ENCODE data around the gene NAALADL2.

Gene NAALADL2

GRCh38 chr3:174859114-174859735 is at the start of gene NAALADL2:
NAALADL2 (plus strand) TSS chr3:174859334.
- no peak for FAIRE-seq
- no peak for DNase-seq (ENCODE audit: extremely low spot score, insufficient read length, low read depth)

- DNase-seq (ENCODE audit: extremely low spot score, insufficient read length, low read depth) = no peak
These were observed 48.9 kb upstream of the NAALADL2 start for GRCh38 chr3:174810254-174810653.

DNA sequence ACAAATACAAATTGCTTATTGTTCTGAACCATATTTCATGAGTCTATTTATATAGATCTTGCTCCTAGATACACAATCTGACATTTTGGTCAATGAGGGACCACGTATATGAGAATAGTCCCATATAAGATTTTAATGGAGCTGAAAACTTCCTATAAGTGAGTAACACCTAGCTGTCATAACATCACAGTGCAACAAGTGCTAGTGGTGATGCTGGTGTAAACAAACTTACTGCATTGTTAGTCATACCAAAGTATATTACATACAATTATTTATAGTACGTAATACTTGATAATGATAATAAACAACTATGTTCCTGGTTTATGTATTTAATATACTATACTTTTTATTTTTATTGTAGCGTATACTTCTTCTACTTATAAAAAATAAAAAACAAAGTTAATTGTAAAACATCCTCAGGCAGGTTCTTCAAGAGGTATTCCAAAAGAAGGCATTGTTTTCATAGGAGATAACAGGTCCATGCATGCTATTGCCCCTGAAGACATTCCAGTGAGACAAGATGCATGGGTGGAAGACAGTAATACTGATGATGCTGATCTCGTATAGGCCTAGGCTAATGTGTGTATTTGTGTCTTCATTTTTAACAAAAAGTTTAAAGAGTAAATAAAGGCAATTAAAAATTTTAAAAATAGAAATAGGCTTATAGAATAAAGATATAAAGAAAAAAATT is 46.8 kb upstream of the NAALADL2 start:
- no peak for DNase-seq (ENCODE audit: extremely low spot score, insufficient read length, low read depth)
- no peak for FAIRE-seq

More at GRCh38 chr3:174810254-174810653, 48.9 kb upstream of the NAALADL2 start:
- no peak for FAIRE-seq

- FAIRE-seq (no peak), DNase-seq (ENCODE audit: extremely low spot score, insufficient read length, low read depth) (no peak)
These were observed 43.4 kb upstream of the NAALADL2 start for GRCh38 chr3:174815750-174816149.

DNA sequence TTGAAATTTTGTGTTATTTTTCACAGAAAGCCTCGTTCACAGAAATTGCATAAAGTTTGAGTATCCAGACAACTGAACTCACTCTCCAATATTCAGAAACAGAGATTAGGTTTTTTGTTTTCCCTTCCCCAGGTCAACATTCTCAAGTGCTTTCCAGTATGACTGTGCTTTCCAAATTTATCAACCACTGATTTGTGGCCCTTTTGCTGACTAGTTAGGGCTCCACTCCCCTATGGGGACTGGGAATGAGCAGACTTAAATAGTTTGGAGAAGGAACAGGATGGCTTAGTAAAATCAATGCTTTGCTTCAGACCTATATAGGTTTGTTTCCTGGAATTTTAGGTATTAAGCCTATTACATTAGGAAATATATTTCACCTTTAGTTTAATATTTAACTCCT is 38.2 kb upstream of the NAALADL2 start:
- no peak for FAIRE-seq

DNA sequence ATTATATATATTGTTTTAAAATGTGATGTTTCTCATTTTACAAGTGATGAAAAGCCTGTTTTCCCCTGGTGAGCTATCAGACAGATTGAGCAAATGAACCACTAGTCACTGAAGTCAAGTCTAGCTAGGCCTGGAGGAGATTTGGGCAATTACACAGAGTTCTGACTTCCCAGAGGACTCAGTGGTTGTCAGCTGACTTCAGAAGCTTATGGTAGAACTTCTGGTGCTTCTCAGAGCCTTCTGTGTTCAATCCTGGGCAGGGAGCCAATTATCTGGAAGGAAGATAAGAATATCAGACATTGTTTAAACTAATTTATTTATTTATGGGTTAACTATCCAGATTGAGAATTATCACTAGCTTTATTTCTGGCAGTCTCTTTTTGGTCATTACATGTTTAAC is 37.7 kb upstream of the NAALADL2 start:
- no peak for FAIRE-seq

More for the DNA sequence above, 38.2 kb upstream of the NAALADL2 start:
- DNase-seq (ENCODE audit: extremely low spot score, insufficient read length, low read depth) = no peak

DNA sequence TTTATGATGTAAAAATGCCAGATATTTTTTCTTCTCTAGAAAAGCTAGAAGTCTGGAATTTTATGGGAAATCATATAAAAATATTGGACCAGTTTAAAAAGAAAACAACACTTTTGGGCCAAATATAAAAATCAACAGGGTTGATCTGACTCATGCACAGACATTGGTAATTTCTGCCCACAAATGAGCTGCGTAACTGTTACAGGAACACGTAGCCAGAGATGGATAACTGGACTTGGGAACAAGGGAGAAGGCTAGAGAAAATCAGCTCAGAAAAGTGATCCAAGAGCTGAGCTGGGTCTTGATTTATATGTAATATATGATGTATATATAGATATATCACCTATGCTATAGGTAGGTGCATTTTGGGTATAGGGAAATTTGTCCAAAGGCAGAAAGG is 36.8 kb upstream of the NAALADL2 start:
- DNase-seq (ENCODE audit: extremely low spot score, insufficient read length, low read depth) (no peak), FAIRE-seq (no peak)

More for the DNA sequence above, 37.7 kb upstream of the NAALADL2 start:
- DNase-seq (ENCODE audit: extremely low spot score, insufficient read length, low read depth) = no peak

DNA sequence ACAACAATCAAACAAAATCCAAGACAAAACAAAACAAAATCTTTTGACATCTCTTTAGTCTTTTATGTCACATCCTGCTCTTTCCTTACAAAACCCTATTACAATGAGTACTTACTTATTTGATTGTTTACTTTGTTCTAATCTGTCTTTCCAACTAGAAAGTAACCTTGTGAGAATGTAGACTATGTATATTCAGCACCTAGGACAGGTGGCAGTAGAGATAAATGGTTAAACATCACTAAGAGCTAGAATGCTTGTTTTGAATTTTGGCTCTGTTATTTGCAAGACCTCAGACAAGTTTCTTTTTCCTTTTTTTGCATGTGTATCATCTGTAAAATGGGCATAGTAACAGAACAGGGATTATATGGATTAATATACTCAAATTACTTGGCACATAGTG is 33.1 kb upstream of the NAALADL2 start:
- FAIRE-seq (no peak), DNase-seq (ENCODE audit: extremely low spot score, insufficient read length, low read depth) (no peak)

- no peak for DNase-seq (ENCODE audit: extremely low spot score, insufficient read length, low read depth)
- no peak for FAIRE-seq
These were observed 14.4 kb upstream of the NAALADL2 start for GRCh38 chr3:174844746-174845145.

- DNase-seq (ENCODE audit: extremely low spot score, insufficient read length, low read depth) = no peak
- no peak for FAIRE-seq
These were observed 13.1 kb upstream of the NAALADL2 start for GRCh38 chr3:174846055-174846454.

- DNase-seq (ENCODE audit: extremely low spot score, insufficient read length, low read depth) (no peak), FAIRE-seq (no peak)
These were observed 4.1 kb upstream of the NAALADL2 start for GRCh38 chr3:174854987-174855386.

- DNase-seq (ENCODE audit: extremely low spot score, insufficient read length, low read depth) = no peak
- FAIRE-seq = no peak
These were observed 1.8 kb upstream of the NAALADL2 start for GRCh38 chr3:174857301-174857700.

- DNase-seq (ENCODE audit: extremely low spot score, insufficient read length, low read depth) (no peak), FAIRE-seq (no peak)
These were observed 781 bp upstream of the NAALADL2 start for GRCh38 chr3:174858353-174858752.

GRCh38 chr3:174859756-174860155 is 622 bp downstream of the NAALADL2 start:
- DNase-seq (ENCODE audit: extremely low spot score, insufficient read length, low read depth) = no peak
- no peak for FAIRE-seq

DNA sequence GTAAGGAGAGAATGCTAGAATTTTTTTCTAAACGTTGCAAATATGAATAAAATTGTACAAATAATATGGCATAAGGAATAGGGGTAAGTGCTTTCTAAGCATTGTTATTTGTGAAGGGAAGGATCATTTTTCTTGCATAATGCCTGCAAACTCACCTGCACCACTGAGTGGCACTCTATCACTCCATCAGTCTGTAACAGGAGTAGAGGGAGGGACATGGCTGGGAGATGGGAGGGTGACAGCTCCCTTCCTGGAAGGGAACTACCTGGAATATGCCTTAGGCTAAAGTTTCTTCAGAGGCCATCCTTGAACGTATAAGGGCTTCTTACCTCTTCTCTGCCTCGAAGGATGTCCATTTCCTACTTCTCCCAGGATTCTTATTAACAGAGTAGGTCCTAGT is 3.0 kb downstream of the NAALADL2 start:
- FAIRE-seq (no peak), DNase-seq (ENCODE audit: extremely low spot score, insufficient read length, low read depth) (no peak)

DNA sequence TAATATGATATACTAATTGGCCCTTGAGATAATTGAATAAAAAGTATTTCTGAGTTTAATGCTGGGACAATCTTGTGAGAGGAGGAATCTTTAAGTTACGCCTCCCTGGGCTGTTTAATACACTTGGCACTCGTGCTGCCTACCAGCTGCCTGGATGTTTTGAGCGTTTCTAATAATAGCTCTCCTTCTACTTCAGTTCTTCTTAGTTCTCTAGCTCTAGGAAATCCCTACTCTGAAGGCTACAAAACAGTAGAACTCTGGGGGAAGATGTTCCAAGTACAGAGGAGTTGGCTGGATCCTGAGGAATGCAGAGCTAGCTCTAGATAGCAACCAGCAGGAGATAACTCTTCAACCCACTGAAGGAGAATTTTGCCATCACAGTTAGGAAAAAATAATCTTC is 3.5 kb downstream of the NAALADL2 start:
- FAIRE-seq = no peak
- DNase-seq (ENCODE audit: extremely low spot score, insufficient read length, low read depth) = no peak

- DNase-seq (ENCODE audit: extremely low spot score, insufficient read length, low read depth) (no peak), FAIRE-seq (no peak)
These were observed 4.4 kb downstream of the NAALADL2 start for GRCh38 chr3:174863488-174863887.

GRCh38 chr3:174869448-174869847 is 10.3 kb downstream of the NAALADL2 start:
- DNase-seq (ENCODE audit: extremely low spot score, insufficient read length, low read depth) (no peak), FAIRE-seq (no peak)

DNA sequence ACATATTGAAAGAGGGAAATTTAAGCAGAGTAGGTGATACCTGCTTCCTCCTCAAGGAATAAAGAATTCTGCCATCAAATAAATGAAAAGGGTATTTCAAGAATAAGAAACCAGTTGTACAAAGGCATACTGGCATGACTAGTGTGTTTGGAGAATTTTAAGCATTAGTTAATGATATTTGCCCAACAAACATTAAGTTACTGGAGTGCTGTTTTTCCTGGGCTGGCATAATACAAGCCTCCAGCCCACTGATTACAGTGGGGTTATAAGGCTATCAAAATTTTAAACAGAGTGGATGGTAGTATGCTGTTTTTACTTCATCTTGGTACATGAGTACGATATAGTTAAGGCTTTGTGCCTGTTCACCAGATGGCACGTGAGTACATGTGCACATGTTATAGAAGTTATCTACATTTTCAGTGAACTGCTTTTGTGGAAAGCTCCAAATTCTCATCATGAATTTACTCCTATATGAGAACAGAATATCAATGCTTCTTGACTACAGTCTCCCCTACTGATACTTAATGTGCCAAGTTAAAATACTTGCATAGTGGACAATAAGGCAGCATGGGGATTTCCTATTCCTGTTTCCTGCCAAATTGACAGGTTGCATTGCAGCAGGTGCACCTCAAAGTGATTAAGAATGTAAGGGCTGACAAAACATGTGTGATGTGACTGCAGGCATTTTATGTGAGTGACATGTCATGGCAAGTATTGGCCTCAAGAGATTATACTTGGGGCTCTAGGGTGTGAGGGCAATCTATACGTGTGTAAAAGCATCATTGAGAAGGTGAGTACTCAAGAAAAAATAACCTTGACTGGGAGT is 14.9 kb downstream of the NAALADL2 start:
- no peak for DNase-seq (ENCODE audit: extremely low spot score, insufficient read length, low read depth)
- no peak for FAIRE-seq

DNA sequence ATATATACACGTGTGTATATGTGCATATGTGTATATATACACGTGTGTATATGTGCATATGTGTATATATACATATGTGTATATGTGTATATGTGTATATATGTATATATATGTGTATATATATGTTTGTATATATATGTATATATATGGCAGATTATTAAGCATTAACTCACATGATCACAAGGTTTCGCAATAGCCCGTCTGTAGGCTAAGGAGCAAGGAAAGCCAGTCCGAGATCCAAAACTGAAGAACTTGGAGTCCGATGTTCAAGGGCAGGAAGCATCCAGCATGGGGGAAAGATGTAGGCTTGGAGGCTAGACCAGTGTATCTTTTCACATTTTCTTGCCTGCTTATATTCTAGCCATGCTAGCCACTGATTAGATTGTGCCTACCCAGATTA is 23.7 kb downstream of the NAALADL2 start:
- FAIRE-seq (no peak), DNase-seq (ENCODE audit: extremely low spot score, insufficient read length, low read depth) (no peak)
